IPS DF 4.7 (cell line): ENCODE measurements around the gene ARPP19.
A peak's percentile ranks its signal among the peaks of the same experiment; 100 is the strongest.
"Not testable (repeated sequence)": the region's sequence is repeated elsewhere in the genome, so short reads cannot be mapped to it uniquely, and the experiment has no call there.

Experiments used
- DNase-seq: peaks from one replicate; pipeline ENCODE4 v3.0.0-alpha.2; 2013; ENCODE audit warnings: low spot score; ENCODE audit errors: extremely low read depth

The ARPP19 gene, protein sequence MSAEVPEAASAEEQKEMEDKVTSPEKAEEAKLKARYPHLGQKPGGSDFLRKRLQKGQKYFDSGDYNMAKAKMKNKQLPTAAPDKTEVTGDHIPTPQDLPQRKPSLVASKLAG

DNA sequence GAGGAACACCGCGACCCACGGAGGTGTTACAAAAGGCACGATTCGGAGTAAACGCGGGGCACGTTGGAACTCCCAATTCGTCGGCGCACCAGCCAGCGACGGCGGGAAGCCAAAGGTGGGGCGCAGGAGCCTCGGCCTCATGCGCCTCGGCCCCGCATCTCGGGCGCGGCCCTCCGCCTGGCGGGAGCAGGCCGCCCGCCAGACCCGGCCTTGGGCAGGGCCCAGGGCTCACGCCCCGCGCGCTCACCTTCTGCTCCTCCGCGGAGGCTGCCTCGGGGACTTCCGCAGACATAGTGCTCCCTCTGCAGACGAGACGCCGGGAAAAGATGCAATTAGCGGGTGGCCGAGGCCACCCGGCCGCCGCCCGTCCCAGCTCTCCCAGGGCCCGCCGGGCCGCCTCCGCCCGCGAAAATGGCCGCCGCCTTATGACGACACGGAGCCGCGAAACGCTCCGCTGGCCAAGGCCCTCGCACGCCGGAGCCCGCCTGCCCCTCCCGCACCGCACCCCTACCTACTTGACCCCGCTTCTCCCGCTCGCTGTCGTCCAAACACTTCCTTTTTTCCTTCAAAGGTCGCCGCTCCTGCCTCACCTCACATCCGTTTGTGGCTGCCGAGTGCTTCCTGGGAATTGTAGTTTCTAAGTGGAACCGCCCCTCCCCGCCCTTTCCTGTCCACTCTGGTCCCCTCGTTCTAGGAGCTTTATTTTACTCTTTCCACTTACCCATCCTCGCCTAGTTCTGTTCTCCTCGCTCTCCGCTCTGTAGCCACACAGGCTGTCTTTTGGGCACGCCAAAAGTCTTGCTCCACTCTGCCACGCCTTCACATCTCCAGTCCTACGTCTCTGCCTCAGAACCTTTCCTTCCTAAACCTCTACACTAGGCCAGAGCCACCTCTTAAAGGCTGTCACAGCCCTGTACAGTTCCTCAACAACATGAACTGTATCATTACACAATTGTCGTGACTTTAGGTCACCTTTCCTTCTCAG lies at the start of gene ARPP19:
TSS of gene ARPP19 (minus strand) at position 430 of the 985 bp plus-strand sequence. CDS start at position 292, 138 bp downstream.
- peak; percentile 76 for DNase-seq

DNA sequence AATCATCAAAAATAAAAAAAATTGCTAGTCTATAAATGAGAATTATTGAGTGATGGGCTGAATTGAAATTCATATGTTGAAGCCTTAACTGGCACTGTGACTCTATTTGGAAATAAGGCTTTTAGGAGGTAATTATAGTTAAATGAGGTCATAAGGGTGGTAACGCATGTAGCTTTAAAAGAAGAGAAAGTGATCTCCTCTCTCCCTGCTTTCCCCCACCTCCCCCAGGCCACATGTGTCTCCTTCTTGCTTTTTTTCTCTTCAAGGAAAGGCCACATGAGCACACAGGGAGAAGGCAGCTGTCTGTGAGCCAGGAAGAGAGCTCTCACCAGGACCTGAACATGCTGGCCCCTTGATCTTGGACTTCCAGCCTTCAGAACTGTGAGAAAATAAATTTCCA lies 48.2 kb upstream of the ARPP19 start:
- no peak for DNase-seq

DNA sequence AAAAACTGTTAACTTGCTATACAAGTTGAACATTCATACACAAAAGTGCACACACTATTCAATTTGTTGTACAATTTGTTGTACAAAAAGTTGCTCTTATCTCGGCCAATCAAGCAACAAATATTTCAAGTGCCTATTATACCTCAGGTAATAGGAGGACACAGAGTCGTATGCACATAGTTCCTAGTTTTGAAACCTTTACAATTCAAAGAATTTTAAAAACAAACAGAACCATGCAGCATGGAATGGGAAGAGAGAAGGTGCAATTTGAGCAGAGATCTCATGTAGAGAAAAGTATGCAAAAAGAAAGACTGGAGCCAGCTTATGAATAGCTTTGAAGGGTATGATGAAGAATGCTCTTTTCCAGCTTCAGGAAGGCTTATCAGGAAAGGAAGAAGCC lies 46.5 kb upstream of the ARPP19 start:
- no peak for DNase-seq

DNA sequence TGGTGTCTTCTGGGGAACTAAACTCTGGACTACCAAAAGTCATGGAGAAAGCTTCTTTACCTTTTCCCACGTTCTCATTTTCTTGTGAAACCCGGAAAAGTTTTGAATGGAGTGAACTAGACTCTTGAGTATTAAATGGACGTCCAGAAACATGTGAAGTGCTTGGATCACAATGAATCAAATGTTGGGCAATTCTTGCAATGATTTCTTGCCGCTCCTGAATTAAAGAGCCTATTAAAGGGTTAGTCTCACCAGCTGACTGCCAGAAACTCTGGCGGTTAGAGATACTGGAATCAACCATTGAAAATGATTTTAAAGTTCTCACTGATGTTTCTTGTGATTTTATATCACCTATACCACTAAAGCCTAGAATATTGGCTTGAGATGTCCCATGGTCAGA lies 40.8 kb upstream of the ARPP19 start:
- no peak for DNase-seq

DNA sequence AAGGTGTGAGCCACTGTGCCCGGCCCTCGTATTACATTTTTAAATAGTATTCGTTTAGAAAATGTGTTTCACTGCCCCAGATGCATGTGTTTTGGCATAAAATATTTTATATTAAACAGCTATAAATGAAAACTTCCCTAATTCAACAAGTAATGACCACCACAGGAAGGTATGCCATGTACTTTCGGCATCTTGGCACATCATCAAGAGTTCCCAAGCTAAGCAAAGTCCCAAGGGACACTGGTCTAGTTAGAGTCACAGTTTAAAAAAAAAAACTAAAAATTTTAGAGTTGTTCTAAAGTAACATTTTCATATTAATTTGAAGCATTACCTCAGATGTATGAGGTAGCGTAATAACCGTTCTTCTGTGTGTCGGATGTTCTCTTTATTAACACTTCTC lies 15.6 kb upstream of the ARPP19 start:
- DNase-seq, result no peak

DNA sequence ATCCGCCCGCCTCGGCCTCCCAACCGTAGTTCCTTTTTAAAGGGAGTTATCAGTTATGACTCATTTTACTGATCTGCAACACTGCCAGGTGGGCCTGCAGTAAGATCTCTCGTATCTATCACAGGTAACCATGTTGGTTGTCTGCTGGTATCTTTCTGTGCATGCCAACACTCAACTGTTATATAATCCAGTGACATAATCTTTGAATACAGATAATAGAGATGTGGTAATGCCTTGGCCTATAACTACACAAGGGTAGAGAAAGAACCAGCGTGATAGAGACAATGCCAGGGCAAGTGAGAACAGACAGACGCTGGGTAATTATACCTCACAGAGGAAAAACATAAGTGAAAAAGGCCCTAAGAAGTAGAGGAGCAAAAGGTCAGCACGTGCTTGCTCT lies 11.0 kb upstream of the ARPP19 start:
- no peak for DNase-seq

DNA sequence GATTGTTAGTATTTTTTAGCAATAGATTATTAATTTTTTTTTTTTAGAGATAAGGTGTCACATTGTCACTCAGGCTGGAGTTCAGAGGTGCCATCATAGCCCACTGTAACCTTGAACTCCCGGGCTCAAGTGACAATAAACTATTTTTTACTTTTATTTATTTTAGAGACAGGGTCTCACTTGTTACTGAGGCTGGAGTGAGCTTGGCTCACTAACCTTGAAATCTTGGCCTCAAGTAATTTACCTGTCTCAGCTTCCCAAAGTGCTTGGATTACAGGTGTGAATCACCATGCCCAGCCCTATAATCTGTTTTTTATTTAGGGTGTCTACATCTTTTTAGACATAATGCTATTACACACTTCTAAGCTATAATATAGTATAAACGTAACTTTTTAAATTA lies 7.9 kb upstream of the ARPP19 start:
- DNase-seq, result no peak

DNA sequence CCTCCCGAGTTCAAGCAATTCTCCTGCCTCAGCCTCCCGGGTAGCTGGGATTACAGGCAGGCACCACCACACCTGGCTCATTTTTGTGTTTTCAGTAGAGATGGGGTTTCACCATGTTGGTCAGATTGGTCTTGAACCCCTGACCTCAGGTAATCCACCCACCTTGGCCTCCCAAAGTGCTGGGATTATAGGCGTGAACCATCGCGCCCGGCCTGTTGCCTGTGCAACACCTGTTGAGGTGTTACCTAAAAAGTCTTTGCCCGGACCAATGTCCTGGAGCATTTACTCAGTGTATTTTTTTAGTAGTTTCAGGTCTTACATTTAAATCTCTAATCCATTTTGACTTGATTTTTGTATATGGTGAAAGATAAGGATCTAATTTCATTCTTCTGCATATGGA lies 6.7 kb upstream of the ARPP19 start:
- not testable (repeated sequence) for DNase-seq

DNA sequence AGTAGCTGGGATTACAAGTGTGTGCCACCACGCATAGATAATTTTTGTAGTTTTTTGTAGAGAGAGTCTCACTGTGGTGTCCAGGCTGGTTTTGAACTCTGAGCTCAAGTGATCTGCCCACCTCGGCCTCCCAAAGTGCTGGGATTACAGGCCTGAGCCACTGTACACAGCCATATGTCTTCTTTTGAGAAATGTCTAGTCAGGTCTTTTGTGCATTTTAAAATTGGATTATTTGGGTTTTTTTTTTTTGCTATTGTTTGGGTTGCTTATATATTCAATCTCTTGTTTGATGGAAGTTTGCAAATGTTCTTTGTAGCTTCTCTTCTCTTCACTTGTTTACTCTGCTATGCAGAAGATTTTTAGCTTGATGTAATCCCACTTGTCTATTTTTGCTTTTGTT lies 6.2 kb upstream of the ARPP19 start:
- no peak for DNase-seq

DNA sequence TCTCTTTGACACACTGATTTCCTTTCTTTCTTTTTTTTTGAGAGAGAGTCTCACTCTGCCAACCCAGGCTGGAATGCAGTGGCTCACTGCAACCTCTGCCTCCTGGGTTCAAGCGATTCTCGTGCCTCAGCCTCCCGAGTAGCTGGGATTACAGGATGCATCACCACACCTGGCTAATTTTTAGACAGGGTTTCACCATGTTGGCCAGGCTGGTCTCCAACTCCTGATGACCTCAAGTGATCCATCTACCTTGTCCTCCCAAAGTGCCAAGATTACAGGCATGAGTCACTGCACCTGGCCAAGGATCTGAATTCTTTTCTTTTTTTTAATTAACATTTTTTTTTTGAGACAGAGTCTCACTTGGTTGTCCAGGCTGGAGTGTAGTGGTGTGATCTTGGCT lies 5.8 kb upstream of the ARPP19 start:
- not testable (repeated sequence) for DNase-seq

DNA sequence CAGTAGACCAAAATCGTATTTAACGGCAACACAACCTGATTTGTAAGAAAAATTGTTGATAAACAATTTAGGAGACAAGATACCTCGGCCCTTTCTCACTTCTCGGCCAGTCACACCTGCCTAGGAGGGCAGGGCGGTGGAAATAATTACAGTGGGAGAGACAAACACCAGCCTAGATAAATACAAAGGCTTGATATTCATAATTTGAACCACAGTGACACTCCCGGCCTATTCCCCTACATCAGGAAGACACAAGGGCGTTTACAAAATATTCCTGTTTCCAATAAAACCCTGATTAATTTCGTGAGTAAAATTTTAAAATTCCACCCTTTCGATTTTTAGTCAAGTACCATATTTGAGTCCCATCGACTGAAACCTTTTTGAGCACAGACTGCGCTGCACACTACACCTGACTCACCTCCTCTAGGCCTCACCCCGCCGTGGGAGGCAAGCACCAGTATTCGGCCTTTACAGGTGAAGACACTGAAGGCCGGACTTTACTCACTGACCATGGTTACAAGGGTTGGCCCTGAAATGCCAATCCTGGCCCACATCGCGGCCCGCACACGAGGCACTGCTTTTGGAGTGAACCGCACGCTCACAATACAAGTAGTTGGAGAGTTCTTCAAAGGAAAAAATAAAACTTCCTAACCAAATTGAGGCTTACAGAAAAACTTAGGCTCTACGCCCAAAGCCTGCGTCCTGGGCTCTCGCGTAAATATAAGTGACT lies 794 bp downstream of the ARPP19 start:
- DNase-seq, result no peak

DNA sequence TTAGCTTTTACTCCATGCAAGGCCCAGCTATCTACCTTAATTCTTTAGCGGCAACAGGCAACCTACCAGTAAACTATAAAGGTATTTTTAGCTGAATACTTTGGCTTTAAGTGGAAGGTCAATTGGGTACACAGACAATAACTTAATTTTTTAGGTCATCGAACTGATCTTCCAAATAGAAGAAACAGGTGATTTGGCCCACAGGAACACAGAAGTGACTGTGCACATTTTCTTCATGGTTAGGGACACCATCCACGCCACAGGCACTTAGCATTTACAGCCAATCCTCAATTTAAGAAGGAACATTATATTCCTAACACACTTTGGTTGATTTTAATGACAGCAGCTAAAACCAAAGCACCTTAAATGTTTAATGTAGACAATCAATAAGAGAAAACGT lies 1.9 kb downstream of the ARPP19 start:
- no peak for DNase-seq

DNA sequence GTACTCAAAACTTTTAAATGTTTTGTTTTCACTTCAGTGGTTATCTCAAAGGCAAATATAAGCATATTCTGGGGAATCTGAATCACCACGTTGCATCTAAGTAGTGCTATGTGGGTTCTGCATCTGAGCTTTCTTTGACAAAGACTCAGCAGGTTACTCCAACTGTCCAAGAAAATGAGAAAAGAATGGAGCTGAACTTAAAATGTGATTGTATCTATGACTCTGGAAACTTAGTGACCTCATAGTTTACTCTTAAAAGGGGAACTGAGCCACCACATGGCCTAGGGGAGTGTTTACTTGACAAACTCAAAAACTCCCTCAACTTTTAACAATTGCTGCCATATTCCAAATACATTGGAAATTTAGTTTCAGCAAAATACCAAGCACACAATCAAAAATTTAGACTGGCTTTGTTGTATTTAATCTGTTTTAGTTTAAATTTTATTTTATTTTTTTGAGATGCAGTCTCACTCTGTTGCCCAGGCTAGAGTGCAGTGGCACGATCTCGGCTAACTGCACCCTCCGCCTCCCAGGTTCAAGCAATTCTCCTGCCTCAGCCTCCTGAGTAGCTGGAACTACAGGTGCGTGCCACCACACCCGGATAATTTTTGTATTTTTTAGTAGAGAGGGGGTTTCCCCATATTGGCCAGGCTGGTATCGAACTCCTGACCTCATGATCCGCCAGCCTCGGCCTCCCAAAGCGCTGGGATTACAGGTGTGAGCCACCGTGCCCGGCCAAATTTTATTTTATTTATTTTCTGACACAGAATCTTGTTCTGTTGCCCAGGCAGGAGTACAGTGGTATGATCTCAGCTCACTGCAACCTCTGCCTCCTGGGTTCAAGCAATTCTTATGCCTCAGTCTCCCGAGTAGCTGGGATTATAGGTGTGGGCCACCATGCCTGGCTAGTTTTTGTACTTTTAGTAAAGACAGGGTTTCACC lies 3.1 kb downstream of the ARPP19 start:
- not testable (repeated sequence) for DNase-seq

DNA sequence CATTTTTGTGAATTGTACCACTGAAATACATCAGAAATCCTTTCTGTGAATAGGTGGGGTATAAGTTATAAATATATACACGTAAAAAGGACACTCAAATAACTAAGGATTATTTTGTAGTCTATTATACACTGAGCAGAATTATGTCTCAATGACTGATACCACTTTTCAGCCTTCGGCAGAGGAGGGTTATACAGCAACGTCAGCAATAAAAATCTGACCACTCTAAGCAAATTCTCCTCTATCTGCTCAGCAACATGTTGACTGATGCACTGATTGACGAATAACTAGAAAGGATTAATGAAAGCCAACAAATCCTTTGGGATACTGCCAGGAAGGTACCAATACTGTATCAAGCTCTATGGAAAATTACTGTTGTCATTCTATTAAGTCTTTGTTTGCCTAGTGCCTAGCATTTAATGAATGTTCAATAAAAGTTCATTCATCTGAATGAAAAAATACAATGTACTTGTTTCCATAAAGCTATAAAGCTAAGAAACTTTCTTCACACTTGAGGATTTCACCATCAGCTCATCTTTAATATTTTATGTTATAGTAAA lies 5.2 kb downstream of the ARPP19 start:
- DNase-seq, result no peak

DNA sequence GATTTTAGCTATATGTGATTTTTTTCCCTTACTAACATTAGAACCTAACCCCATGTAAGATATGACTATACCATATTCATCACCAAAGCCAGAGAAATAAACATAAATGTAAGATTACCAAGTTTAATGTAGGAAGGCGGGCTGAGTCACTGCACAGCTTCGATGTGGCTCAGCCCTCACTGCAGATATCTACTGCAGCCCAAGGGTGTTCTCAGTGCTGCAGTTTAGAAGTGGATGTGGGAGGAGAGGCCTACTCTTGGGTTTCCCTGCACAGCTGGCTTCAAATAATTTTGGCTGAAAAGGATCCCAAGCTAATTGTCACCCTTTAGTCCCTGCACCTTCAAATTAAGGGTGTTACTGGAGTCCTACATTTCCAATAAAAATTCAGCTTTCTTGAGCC lies 9.3 kb downstream of the ARPP19 start:
- no peak for DNase-seq

DNA sequence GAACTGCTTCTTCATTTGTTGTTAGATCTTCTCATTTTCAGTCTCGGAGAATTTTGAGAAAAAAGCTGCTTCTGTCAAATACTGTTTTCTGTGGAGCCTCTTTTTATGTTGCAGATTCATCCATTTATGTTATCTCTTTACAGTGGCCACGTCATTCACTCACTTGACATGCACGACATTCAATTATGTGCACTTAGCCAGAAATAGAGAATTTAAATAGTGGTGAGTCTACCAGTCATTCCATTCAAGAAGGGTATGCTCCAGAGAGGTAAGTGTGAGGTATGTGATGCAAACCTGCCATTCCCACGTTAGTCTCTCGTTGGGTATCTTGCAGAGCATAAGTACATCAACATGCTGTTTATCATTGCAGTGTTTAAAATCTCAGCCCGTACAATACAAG lies 9.8 kb downstream of the ARPP19 start:
- no peak for DNase-seq

DNA sequence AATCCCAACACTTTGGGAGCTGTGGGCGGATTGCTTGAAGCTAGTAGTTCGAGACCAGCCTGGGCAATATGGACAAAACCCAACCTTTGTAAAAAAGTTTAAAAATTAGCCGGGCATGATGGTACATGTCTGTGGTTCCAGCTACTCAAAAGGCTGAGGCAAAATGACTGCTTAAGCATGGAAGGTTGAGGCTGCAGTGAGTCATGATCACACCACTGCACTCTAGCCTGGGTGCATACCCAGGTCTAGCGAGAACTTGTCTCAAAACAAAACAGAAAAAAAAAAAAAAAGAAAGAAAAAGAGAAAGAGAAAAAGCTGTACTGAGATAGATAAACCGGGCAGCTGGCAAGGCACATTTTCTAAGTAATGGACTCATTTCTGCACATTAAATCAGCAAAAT lies 10.6 kb downstream of the ARPP19 start:
- DNase-seq, result no peak

DNA sequence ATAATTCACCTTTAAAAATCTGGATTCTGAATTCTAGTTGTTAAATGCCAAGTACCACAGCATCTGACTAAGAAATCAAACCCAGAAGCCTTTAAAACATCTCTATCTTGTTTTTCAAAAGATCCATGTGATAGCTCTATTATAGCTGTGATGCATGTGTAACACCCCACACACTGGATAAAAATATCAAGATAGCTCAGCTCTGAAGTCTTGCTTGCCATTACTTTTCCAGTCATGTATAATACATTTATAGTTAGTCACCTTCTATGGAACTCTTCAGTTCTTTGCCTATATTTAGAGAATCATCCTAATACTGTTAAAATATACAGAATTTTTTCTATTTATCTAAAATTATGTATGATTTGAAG lies 11.6 kb downstream of the ARPP19 start:
- no peak for DNase-seq

DNA sequence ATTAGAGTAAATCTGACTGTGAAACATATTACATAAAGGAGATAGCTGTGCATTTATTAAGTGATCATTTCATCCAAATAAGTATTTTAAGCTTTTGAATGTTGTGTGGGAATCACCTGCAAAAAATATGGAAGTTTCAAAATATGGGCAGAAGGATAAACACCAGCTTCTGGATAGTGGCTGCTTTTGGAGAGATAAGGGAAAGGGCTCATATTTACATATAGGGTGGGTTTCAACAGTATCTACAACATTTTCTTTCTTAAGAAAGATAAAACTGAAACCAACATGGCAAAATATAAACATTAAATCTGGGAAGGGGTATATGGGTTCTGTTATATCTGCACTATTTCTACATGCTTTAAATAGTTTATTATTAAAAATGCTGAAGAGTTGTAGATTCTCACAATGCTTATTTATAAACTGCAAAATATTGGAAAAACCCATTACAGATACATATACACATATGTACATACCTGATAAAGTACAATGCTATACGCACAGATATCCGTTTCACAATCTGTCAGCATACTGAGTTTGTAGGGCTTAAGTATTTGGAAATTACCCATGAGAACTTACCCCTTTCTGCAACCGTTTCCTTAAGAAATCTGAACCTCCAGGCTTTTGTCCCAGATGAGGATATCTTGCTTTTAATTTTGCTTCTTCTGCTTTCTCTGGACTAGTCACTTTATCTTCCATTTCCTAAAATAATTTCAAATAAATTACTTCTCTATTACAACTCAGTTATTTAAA lies 12.1 kb downstream of the ARPP19 start:
- DNase-seq, result no peak

DNA sequence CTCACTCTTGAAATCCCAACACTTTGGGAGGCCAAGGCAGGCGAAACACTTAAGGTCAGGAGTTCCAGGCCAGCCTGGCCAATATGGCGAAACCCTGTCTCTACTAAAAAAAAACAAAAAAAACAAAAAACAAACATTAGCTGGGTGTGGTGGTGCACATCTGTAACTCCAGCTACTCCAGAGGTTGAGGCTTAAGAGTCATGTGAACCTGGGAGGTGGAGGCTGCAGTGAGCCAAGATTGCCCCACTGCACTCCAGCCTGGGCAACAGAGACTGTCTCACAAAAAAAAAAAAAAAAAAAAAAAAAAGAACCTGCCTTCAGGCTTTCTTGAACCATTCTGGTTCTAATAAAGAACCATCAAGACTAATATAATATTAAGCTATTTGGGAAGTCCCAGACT lies 16.5 kb downstream of the ARPP19 start:
- no peak for DNase-seq
